ENCODE measurements around the gene HS3ST4.
"Not testable (repeated sequence)": the region's sequence is repeated elsewhere in the genome, so short reads cannot be mapped to it uniquely, and the experiment has no call there.

Gene HS3ST4

GRCh38 chr16:25747160-25747758 lies 55.5 kb downstream of the HS3ST4 start:
- H3K9ac ChIP-seq (ENCODE audit: low read length): no peak overlapping the region
- no peak overlapping the region for H3K4me3 ChIP-seq (ENCODE audit: low read length)
- no peaks in the 10 kb centered on the region for H3K36me3 ChIP-seq (ENCODE audit: control insufficient read depth, insufficient read depth, low read length)
- H3K4me1 ChIP-seq (ENCODE audit: control insufficient read depth, insufficient read depth, low read length): no peaks in the 10 kb centered on the region
- no peak overlapping the region for H3K27ac ChIP-seq (ENCODE audit: low read depth, low read length)
- H3K27me3 ChIP-seq (ENCODE audit: control insufficient read depth, insufficient read depth, low read length): no peaks in the 10 kb centered on the region

DNA sequence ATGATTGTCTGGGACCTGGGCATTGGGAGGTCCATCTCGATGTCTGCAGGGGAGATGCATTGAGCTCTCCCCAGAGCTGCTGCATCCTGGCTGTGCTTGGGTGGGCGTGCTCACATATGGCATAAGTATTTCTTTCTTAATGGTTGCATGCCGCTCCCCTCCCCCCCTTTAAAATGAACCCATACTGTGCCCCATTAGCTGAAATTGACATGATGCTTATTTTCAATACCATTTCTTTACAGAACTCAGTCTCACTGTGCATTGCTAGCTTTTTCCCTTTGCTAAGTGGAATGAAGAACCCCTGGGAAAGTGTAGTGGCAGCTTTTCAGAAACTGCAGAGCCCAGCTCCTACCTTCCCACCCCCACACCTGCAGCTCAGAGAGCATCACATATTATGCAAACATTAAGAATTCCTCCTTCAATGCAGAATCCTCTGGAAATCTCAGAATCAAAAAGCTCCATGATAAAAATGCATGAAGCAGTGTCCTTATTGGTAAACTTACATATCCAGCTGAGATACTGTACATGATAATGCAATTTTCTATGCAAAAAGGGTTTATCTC lies 56.4 kb downstream of the HS3ST4 start:
- Histone ChIP-seq H3K27me3 (ENCODE audit: control insufficient read depth, insufficient read depth, low read length) (no peaks in the 10 kb centered on the region), H3K9ac (ENCODE audit: low read length) (no peak overlapping the region), H3K27ac (ENCODE audit: low read depth, low read length) (no peak overlapping the region), H3K4me1 (ENCODE audit: control insufficient read depth, insufficient read depth, low read length) (no peaks in the 10 kb centered on the region), H3K36me3 (ENCODE audit: control insufficient read depth, insufficient read depth, low read length) (no peaks in the 10 kb centered on the region), H3K4me3 (ENCODE audit: low read length) (no peak overlapping the region)

DNA sequence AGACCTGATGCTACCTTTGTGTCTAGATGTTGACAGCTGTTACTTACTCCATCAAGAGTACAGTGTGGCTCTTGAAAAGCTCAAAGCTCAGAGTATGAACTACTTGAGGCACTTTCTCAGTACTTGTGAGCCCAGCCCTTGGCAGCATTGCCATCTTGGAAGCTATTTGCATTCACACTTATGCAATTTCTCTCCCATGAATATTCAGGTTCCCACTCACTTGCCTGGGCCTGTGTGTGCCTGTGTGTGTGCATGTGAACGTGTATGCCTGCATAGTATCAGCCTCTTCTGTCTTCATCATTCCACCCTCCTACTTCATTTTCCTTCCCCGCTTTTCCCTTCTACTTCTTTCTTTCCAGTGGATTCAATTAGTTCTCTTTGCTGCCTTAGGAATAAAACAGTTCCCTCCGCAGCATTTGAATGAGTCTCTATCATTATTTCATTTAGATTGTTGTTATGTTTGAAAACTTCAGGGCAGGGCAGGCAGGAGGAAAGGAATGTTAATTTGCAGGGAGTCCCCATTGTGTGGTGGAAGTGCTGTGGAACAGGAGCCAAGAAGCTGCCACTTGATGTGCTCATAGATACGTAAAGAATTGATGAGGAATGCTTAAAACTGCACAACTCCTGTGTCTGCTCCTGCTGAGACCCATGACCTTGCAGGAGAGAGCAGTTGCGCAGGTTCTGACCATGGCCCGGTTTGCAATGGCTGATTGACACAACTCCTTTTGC lies 58.9 kb downstream of the HS3ST4 start:
- Histone ChIP-seq H3K27ac (ENCODE audit: low read depth, low read length) (no peak overlapping the region), H3K27me3 (ENCODE audit: control insufficient read depth, insufficient read depth, low read length) (no peaks in the 10 kb centered on the region), H3K9ac (ENCODE audit: low read length) (no peak overlapping the region), H3K36me3 (ENCODE audit: control insufficient read depth, insufficient read depth, low read length) (no peaks in the 10 kb centered on the region), H3K4me3 (ENCODE audit: low read length) (no peak overlapping the region), H3K4me1 (ENCODE audit: control insufficient read depth, insufficient read depth, low read length) (no peaks in the 10 kb centered on the region)

DNA sequence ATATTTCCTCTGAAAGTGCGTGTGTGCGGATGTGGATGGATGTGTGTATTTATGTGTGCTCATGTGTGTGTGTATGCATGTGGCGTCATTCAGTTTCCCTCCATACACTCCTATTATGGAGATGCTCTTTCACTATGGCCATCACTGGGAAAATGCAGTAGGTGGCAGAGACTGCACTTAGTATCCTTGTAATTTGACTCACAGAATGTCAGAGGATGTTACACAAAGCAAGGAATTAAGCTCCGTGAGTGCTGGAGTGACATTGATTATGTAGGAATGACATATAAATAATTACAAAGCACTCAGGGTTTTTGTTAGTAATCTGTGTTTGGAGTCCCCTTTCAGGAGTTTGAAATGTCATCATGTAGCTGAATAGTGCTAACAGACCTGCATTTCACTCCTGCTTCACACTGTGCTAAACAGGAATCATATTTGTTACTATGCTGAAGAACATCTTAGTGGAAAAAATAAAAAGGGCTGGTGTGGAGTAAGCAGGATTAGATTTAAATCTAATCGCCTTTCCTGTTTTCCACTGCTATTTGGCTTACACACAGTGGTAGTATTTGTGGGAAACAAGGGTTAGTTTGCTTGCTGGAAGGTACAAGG lies 59.6 kb downstream of the HS3ST4 start:
- Histone ChIP-seq H3K36me3 (ENCODE audit: control insufficient read depth, insufficient read depth, low read length) (no peaks in the 10 kb centered on the region), H3K27ac (ENCODE audit: low read depth, low read length) (no peak overlapping the region), H3K4me1 (ENCODE audit: control insufficient read depth, insufficient read depth, low read length) (no peaks in the 10 kb centered on the region), H3K27me3 (ENCODE audit: control insufficient read depth, insufficient read depth, low read length) (no peaks in the 10 kb centered on the region), H3K4me3 (ENCODE audit: low read length) (no peak overlapping the region), H3K9ac (ENCODE audit: low read length) (no peak overlapping the region)

DNA sequence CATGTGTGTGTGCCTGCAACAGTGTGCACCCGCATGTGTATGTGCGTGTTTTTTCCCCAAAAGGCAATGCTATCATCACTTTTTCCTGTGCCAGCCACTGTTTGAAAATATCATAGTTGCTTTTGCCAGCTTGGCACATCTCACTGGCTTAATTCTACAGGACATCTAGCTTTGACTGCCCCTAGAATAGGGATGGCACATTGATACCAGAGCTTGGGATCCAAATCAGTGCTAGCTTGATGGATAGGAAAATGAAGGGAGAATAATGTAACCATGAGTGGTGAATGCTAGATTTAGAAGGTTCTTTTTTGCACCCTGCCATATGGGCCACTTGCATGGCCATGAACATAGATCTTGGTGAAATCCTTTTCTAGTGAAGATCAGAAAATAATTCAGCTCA lies 72.7 kb downstream of the HS3ST4 start:
- Histone ChIP-seq H3K27me3 (ENCODE audit: control insufficient read depth, insufficient read depth, low read length) (no peaks in the 10 kb centered on the region), H3K27ac (ENCODE audit: low read depth, low read length) (no peak overlapping the region), H3K9ac (ENCODE audit: low read length) (no peak overlapping the region), H3K4me1 (ENCODE audit: control insufficient read depth, insufficient read depth, low read length) (no peaks in the 10 kb centered on the region), H3K4me3 (ENCODE audit: low read length) (no peak overlapping the region), H3K36me3 (ENCODE audit: control insufficient read depth, insufficient read depth, low read length) (no peaks in the 10 kb centered on the region)

DNA sequence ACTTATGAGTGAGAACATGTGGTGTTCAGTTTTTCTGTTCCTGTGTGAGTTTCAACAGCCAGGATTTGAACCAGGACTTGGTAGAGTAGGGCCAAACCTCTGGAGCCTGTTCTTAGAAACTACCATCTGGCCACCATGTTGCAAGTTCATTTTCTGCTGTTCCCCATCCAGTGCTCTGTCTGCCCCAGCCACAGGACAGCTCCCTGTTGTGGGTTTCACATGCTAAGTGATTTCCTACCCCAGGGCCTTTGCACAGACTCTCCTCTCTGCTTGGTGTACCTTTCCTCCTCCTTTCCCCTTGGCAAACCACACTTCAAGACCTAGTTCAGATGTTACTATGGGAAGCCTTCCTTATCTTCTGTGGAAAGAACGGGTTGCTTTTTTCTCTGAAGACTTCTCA lies 79.5 kb downstream of the HS3ST4 start:
- Histone ChIP-seq H3K4me3 (ENCODE audit: low read length) (no peak overlapping the region), H3K36me3 (ENCODE audit: control insufficient read depth, insufficient read depth, low read length) (no peaks in the 10 kb centered on the region), H3K27me3 (ENCODE audit: control insufficient read depth, insufficient read depth, low read length) (no peaks in the 10 kb centered on the region), H3K27ac (ENCODE audit: low read depth, low read length) (no peak overlapping the region), H3K9ac (ENCODE audit: low read length) (no peak overlapping the region), H3K4me1 (ENCODE audit: control insufficient read depth, insufficient read depth, low read length) (no peaks in the 10 kb centered on the region)

DNA sequence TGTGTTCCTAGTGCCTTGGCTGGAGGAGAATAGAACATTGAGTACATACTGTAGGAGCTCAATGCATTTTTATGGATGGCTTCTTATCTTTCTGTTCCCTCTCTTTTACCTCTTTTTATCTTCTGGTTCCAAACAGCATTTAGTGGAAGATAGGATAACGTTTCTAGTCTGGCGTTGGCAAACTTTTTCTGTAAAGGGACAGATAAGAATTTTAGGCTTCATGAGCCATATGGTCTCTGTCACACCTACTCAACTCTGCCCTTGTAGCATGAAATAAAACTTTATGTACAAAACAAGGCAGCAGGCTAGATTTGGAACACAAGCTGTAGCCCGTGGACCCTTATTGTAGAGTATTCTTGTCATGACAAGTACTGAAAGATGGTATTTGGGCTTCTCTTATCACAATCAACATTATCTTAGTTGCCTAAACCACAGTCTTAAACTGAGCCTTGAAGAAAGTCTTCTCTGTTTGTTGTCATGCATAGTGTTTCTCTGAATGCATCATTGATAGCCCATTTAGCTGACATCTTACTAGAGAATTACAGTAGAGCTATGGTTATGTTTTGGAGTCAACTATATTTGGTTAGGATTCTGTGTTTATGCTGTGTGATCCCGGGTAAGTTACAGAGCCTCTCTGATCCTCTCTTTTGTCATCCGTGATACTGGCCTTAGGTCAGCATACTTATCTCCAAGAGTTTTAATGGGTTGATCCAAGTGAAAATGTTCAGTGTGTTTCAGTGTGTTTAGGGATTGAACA lies 80.2 kb downstream of the HS3ST4 start:
- no peaks in the 10 kb centered on the region for H3K4me1 ChIP-seq (ENCODE audit: control insufficient read depth, insufficient read depth, low read length)
- H3K27ac ChIP-seq (ENCODE audit: low read depth, low read length): no peak overlapping the region
- no peak overlapping the region for H3K4me3 ChIP-seq (ENCODE audit: low read length)

GRCh38 chr16:25776214-25776613 lies 84.5 kb downstream of the HS3ST4 start:
- H3K4me3 ChIP-seq (ENCODE audit: low read length); H3K4me1 ChIP-seq (ENCODE audit: control insufficient read depth, insufficient read depth, low read length); H3K27me3 ChIP-seq (ENCODE audit: control insufficient read depth, insufficient read depth, low read length); H3K36me3 ChIP-seq (ENCODE audit: control insufficient read depth, insufficient read depth, low read length); H3K27ac ChIP-seq (ENCODE audit: low read depth, low read length); H3K9ac ChIP-seq (ENCODE audit: low read length): not testable (repeated sequence)

More for the DNA sequence above, 80.2 kb downstream of the HS3ST4 start:
- H3K9ac ChIP-seq (ENCODE audit: low read length): no peak overlapping the region
- H3K36me3 ChIP-seq (ENCODE audit: control insufficient read depth, insufficient read depth, low read length): no peaks in the 10 kb centered on the region
- H3K27me3 ChIP-seq (ENCODE audit: control insufficient read depth, insufficient read depth, low read length): no peaks in the 10 kb centered on the region

DNA sequence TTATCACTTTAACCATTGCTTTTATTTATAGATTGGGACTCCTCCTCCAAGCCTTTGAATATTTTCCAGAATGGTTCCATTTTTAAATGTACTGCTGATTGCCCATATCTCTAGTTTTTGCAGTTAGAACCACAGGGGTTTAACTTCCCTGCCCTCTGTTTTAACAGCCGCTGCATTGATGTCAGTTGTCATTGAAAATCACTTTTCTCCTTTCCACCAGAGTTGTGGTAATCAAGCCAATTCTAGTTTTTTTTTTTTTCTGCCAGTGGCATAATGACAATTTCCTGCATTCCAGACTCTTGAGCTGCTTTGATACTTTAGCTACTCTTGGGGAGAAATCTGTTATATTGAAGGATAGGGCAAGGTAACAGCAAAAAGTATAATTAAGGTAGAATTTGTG lies 91.5 kb downstream of the HS3ST4 start:
- H3K27me3 ChIP-seq (ENCODE audit: control insufficient read depth, insufficient read depth, low read length): no peaks in the 10 kb centered on the region
- H3K9ac ChIP-seq (ENCODE audit: low read length): no peak overlapping the region
- no peak overlapping the region for H3K27ac ChIP-seq (ENCODE audit: low read depth, low read length)
- no peak overlapping the region for H3K4me3 ChIP-seq (ENCODE audit: low read length)
- no peaks in the 10 kb centered on the region for H3K36me3 ChIP-seq (ENCODE audit: control insufficient read depth, insufficient read depth, low read length)
- no peaks in the 10 kb centered on the region for H3K4me1 ChIP-seq (ENCODE audit: control insufficient read depth, insufficient read depth, low read length)

- Histone ChIP-seq H3K27ac (ENCODE audit: low read depth, low read length) (no peak overlapping the region), H3K36me3 (ENCODE audit: control insufficient read depth, insufficient read depth, low read length) (no peaks in the 10 kb centered on the region), H3K4me3 (ENCODE audit: low read length) (no peak overlapping the region), H3K9ac (ENCODE audit: low read length) (no peak overlapping the region), H3K4me1 (ENCODE audit: control insufficient read depth, insufficient read depth, low read length) (no peaks in the 10 kb centered on the region), H3K27me3 (ENCODE audit: control insufficient read depth, insufficient read depth, low read length) (no peaks in the 10 kb centered on the region)
Observed at GRCh38 chr16:25785361-25785760, 93.6 kb downstream of the HS3ST4 start.

GRCh38 chr16:25786748-25787147 lies 95.0 kb downstream of the HS3ST4 start:
- Histone ChIP-seq H3K27me3 (ENCODE audit: control insufficient read depth, insufficient read depth, low read length) (no peaks in the 10 kb centered on the region), H3K9ac (ENCODE audit: low read length) (no peak overlapping the region), H3K4me1 (ENCODE audit: control insufficient read depth, insufficient read depth, low read length) (no peaks in the 10 kb centered on the region), H3K36me3 (ENCODE audit: control insufficient read depth, insufficient read depth, low read length) (no peaks in the 10 kb centered on the region), H3K4me3 (ENCODE audit: low read length) (no peak overlapping the region), H3K27ac (ENCODE audit: low read depth, low read length) (no peak overlapping the region)

DNA sequence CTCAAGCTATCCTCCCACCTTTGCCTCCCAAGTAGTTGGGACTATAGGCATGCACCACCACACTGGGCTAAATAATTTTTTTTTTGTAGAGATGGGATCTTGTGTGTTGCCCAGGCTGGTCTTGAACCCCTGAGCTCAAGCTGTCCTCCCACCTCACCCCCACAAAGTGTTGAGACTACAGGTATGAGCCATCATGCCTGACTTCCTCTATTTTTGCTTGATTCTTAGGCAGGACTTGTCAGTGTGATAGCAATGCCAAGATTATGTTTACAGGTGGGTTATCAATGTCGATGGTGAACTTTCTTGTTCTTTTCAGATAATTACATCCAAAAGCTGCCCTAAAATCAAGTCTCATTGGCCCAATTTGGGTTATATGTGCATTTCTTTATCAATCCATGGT lies 96.9 kb downstream of the HS3ST4 start:
- no peak overlapping the region for H3K4me3 ChIP-seq (ENCODE audit: low read length)
- no peaks in the 10 kb centered on the region for H3K4me1 ChIP-seq (ENCODE audit: control insufficient read depth, insufficient read depth, low read length)

More for the DNA sequence above, 96.9 kb downstream of the HS3ST4 start:
- Histone ChIP-seq H3K36me3 (ENCODE audit: control insufficient read depth, insufficient read depth, low read length) (no peaks in the 10 kb centered on the region), H3K9ac (ENCODE audit: low read length) (no peak overlapping the region), H3K27me3 (ENCODE audit: control insufficient read depth, insufficient read depth, low read length) (no peaks in the 10 kb centered on the region), H3K27ac (ENCODE audit: low read depth, low read length) (no peak overlapping the region)
